GM18517 (cell line): Measurements from ENCODE around the gene KCNMB2.

ENCODE experiments used
- ATAC-seq: cut with Tn5 transposase; IDR thresholded peaks from one replicate; pipeline ENCODE4 v1.9.1; 2021; ENCODE audit warnings: mild to moderate bottlenecking, moderate library complexity; ENCODE audit not compliant: unreplicated experiment

Gene KCNMB2

DNA sequence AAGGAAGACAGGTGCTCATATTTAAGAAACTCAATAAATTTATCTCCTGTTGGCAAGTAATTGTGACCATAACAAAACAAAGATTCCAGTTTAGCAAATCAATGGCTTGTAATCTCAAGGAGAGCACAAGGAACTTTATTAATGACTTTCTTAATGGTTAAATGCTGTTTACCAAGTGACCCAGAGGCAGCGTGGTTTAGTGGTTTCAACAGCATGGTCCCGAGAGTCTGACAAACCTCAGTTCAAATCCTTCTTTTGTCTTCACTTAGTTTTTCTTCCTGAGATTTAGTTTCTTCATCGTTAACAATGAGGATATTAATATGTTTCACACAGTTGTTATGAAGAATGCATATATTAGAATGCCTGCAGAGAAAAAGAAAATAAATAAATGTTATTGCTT, 212.6 kb downstream of the KCNMB2 start:
- no peak for ATAC-seq

DNA sequence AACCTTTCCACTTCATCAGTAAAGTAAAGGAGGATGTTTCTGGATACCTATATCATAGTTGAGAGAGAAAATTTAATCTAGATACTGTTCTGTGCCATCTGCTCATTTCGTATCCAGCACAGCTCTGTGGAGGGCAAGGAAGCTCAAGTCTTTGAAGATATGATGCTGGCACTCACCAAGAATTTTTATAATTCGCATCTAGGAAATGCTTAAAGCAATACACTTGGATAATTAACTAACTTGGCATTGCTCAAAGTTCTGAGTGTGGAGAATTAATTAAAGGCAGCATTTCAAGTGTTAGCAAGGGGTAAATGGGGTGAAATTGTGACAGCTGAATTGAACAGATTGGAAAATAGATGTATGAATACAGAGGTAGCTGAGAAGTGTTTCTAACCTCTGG, 213.2 kb downstream of the KCNMB2 start:
- no peak for ATAC-seq

DNA sequence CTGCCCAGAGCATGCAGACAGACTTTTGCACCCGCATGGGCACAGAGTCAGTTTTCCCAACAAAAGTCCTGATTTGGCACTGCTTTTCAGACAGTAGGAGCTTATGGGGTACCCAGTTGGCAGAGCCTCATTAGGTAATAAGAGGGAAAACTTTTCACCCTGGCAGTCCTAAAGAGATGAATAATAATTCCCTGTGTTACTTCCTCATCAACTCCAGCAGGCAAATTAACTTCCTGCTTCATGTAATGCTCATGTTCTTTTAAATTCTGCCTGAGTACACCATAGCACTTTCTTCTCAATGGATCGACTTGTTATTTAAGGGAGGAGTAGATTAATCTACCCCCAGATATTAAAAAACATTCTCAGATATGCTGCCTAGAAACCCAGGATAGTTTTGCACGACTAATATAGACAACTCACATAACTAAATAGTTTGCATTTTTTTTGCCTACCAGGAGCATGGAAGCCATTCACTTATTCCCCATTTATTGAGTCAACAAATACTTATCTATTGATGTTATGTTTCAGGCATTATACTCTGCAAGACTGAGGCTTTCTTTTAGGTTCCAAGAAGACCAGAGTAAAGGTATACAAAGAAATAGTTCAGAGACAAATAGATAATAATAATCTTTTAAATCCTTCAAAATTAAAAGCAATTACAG, 214.5 kb downstream of the KCNMB2 start:
- ATAC-seq = no peak

DNA sequence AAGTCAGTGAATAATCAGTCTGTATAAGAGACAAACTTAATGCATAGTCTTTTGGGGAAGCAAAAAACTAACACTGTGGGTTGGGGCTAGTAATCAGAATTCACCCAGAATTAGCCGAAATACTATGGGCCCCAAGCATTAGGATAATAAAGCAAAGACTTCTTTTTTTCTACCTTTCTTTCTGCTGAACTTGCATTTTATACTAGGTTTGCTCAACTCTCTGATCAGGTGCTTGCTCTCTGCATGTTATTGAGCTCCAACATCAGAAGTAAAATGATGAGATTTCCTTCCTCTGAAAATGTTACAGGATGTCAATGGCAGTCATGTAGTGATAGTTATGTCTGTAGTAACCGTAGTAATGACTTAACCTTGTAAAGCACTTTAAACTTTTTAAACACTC, 216.6 kb downstream of the KCNMB2 start:
- ATAC-seq = no peak

DNA sequence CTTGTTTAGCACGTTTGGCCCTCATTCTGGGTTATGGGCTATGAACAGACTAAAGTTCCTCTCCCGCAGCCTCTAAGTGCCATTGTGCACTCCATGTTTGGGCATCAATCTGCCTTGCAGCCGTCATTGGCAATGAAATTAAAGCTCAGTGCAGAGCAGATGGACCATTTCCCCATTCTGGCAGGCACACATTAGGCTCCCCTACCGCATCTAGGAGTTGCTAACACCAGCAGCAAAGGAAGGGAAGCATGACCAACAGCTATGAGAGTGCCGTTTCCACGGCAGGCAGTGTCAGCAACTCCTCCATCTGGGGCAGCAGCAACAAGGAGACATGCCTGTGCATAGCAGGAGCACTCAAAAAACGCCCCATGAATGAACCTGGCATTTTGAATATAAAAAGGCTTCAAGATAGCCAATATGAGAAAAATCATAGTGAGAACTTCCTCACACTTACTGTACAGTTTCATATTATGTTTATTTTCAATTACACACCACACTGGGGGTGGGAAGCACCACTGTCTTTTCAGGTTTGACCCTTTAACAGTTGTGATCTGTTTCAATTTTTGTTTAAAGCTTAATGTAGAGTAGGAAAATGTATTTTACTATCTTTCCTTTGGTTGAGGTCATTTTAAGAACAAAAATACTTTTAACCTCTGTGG, 218.7 kb downstream of the KCNMB2 start:
- ATAC-seq = no peak

DNA sequence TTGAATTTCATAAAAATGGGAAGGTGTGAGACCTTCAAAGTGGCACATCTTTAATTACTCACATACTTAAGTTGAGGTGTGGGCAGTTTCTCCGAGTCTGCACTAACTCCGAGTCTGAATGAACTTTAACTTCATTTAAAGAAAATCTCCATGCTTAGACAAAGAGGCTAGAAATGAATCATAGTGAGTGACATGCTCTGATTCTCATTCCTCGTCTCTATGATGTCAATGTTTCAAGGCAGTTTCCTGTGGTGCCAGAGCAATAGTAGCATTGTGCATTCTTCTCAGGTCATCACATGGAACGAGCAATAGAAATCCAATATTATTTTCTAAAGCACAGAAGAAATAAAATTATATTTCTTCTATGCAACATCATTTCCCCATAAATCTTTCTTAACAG, 224.8 kb downstream of the KCNMB2 start:
- ATAC-seq = no peak

DNA sequence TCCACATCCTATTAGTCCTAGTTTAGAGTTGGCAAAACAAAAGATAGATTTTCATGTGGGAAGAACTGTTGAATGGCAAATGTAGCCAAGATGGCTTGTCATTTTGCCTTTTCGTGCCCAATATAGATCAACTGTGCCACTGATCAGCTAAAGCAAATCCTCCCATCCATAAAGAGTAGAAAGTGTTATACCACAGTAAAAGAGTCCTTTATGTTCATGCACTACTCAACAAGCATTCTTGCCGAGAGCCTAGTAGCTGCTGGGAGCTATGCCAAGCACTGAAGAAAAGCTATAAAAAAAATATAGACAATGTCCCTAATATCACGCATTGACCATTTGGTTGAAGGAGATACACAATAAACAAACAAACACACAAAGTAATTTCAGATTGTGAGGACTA, 225.2 kb downstream of the KCNMB2 start:
- ATAC-seq = no peak

DNA sequence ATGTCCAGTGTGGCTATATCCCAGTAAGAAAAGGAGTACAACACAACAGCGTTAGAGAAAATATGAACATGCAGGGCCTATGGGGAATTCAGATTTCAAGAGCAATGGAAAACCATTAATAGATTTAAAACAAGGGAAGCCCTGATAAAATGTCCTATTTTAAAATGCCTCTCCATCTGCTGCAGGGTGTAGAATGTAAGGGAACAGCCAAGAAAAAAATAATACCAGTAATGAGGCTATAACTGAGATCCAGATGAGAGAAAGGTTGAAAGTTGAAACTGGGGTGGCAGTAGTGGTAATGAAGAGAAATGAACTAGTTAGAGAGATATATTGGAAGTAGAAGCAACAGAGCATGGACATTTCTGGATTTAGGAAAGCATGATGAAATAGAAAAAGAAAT, 226.1 kb downstream of the KCNMB2 start:
- no peak for ATAC-seq

DNA sequence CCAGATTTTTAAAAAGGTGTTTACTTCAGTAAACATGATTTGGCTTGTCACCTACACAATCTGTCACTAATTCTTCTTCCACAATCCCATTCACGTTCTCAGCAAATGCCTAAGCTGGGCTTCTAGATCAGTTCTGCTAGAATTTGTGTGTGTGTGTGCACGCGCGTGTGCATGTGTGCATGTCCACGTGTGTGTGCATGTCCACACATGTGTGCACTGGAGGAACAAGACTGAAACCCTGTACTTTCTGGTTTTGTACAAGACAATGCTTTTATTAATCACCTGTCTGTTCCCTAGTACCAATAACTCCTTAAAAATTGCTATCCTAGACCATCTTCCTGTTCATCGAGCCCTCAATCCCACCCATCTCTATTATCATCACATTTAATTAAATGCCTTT, 229.2 kb downstream of the KCNMB2 start:
- no peak for ATAC-seq

DNA sequence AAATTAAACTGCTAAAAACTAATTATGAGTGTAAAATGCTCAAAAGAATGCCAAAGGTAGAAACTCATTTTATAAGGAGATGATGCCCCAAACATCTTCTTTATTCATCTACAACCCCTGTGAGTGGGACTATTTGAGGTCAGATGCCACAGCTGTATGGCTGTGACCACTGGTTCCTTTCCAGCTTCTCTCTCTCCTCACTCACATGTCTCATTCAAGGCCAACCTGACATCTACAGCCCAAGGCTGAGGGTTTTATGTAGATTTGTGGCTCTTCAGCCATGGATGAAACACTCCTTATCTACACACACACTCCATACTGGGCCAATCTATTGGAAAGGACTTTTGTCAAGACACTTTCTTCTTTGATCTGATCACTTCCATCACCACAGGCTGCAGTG, 231.3 kb downstream of the KCNMB2 start:
- no peak for ATAC-seq

DNA sequence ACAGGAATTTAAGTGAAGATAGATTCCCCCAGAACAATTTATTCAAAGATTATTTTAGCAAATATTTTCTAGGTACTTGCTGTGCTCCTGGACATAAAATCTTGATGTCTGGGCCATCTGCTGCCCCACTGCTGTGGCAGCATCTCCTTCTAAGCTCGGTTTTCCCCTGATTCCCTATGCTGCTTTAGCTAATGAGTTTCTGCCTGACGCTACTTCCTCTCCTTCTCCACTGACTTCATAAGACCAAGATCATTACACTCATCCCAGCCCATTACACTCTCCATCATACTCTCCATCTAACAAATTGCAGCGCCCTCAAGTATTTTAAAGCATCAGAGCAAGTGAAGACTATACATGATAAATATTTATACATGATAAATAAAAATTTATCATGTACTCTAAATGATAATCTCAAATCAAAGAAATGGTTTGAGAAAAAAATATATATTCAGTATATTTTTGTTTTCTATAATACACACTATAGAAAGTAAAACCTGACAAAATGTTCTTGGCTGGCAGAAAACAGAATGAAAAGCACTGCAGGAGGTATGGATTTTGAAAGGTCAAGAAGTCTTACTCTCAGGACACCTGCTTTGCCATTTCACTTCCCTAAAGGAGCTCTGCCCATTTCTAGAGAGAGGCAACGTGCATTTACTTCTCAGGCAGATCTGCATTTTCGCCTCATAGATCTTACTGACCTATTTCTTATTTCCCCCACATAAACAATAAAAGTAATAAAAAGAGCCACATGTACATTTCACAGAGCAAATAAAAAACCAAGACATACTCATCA, 232.0 kb downstream of the KCNMB2 start:
- ATAC-seq = peak; percentile 80

DNA sequence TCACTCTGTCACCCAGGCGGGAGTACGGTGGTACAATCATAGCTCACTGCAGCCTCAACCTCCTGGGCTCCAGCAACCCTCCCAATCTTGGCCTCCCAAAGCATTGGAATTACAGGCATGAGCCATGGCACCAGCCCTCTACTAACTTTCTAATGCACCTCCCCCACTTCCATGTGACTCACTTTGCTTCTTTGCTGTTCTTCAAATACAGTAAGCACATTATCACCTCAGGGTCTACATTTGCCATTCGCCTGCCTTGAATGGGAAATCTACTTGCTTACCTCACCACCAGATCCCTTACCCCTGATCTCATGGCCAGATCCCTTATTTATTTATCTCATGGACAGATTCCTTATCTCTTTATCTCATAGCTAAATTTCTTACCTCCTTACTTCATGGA, 235.3 kb downstream of the KCNMB2 start:
- no peak for ATAC-seq

DNA sequence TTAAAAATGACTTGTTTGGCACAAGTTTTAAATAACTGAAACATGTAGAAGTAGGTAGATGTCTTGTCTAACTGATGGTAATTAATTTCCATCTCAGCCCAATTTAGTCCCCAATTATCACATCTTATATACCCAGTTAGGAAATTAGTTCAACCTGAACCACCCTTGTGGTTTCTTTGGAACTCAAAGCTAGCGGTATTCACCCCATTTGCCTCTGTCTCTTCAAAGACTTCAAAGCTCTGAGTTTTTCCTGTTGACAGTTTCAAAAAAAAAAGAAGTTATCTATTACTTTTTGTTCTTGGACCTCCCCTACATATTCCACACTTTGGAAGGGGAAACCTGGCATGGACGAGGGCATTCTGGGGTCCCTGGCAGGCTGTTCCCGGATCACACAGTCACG, 236.5 kb downstream of the KCNMB2 start:
- no peak for ATAC-seq

DNA sequence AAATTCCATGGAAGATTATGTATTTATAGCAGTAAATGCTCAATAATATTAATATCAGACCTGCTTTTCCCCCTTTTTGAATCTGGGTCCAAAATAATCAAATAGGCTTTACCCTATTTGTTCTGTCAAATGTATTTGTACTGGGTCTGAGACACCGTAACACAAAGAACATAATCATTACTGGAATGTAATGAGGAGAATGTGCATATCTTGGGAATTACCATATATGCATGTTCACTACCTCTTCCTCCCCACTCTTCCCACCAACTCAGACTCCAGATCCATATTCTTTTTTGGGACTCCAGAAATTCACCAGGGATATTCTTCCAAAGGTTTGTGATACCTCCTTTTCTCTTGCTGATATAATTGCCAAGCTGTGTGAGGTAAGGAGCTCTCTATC, 237.1 kb downstream of the KCNMB2 start:
- ATAC-seq = no peak

DNA sequence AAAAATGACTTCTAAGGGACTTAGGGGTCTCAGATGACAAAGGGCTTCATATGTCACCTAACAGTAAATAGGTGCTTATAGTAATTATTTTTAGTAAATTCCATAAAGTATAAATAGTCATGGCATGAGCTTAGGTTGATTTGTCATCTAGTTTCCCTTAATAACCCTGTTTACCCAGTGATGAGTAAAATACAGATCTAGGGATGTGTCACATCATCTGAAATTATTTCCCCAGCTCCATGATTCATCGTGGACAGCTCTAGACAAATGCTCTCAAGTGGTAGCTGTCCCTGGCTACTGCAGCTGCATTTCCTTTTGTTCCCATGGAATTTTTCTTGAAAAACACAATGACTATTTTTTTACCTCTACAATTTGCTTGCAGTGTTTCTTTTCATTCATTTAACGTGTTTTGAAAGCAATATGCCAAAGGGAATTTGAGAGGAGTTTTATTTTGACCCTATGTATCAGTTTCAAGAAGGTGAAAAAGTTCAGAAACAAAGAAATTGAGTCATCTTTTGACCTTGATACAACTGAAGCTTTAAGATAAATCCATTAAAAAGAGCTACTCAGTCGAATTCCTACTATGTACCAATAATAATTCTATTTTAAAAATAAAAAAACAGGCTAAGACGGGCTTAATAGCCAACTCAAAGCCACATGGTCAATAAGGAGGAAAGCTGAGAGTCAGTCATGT, 241.6 kb downstream of the KCNMB2 start:
- ATAC-seq = peak; percentile 63

DNA sequence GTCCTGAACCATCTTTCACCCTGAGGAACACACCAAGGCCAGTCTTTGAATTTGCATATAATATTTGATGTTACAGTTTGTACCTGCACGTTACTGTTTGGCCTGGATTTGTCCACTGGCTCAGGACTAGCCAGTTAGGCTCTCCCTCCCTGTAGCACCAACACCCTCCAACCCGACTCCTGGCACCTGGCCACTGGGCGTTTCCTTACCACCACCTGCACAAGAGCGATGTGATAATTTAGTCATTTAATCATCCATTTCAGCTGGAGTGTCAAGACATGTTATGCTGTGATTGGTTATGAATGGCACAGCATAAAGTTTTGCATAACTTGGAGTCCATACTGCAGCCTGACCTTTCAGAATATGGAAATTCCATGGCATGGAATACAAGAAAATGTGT, 242.4 kb downstream of the KCNMB2 start:
- ATAC-seq = no peak

DNA sequence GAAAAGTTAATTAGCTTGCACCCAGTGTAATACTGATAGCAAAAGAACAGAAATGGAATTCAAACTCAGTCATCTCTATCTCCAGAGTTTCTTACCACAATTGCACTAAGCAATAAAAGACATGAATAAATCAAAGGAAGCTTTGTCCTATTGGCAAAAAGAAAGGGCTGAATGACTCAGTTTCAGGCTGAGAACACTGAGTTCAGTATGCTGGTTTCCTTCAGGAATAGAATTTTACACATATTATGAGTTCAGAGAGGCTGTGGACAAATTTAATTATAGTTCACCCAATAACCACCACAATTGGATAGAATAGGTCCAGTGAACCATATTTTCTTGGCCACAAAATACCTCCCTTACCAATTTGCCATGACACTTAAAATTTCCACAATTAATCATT, 249.7 kb downstream of the KCNMB2 start:
- ATAC-seq = no peak

DNA sequence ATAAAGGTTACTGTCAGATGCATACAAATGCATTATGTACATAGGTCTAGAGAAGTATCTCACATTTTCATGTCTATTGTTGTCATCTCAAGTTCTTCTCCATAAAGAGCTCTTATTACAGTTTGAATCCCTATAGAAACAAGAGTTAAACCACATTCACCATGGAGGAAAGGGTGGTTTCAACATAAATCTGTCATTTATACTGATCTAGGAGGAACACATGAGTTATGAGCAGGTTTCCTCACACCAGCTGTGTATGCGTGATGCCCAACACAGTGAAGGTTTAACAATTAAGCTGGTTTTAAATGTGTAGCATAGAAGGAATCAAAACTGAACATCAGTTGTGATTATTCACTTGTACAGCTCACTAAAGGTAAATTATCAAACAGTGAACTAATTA, 251.7 kb downstream of the KCNMB2 start:
- ATAC-seq = no peak

DNA sequence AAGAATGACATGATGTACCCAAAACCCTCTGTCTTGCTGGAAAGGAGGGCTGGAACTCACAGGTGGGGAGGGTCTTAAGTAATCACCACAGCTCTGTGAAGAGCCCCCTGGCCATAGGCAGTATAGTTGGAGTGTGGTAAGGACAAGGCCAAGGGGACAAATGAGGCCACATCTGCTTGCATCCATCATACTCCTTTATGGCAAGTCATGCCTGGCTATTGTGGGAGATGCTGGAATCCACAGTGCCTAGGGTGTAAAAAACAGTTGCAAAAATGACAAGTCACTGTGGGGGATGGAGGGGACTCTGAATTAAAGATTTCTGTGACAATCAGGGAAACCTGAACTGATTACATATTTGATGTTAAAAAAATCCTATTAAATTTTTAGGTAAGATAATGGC, 258.5 kb downstream of the KCNMB2 start:
- ATAC-seq = no peak

DNA sequence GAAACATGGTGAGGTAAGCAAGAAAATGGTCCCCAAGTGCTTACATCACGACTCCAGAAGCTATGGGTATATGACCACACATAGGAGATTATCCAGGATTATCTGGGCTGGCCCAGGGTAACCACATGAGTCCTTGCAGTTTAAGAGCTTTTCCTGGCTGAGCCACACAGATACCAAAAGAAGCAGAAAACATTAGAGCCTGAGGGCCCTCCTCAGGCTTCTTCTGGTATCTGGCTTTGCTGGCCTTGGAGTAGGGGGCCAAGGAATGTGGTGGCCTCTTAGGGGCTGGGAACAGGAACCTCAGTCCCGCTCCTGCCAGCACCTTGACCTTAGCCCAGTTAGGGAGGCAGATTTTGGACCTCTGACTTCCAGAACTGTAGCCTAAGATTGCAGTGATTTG, 259.1 kb downstream of the KCNMB2 start:
- ATAC-seq = no peak

DNA sequence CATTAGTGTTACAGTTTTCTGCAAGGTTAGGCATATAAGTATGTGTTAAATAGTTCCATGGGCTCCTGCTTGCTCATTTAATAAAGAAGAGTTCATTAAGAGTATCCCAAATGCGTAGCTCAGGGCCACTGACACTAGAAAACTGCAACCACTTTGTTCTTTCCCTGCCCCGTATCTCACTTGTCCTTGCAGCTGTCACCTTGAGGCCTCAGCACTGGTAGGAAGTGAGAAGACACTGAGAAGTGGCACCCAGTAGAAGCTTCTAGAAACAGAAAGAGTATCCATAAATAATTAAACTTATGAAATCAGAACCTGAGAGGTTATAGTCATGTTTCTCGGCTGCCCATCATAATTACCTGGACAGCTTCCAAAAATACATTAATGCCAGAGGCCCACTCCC, 266.0 kb downstream of the KCNMB2 start:
- no peak for ATAC-seq
